GM18951 (cell line): ENCODE data around the gene AGRN.
"Not testable (repeated sequence)": the region's sequence is repeated elsewhere in the genome, so short reads cannot be mapped to it uniquely, and the experiment has no call there.

Source experiments
- POLR2A ChIP-seq: IDR thresholded peaks from 4 replicates; pipeline ENCODE4 v1.6.1; 2011; ENCODE audit warnings: mild to moderate bottlenecking; ENCODE audit not compliant: insufficient read length, insufficient read depth; ENCODE audit errors: extremely low read depth
- in situ Hi-C: fragments of 300-500 bp; cut with MboI; formaldehyde crosslinking; loops from one replicate; pipeline ENCODE4 v1.12.0; 2022; ENCODE audit warnings: low sequenced_read_pairs, mixed read lengths, inconsistent platforms; ENCODE audit not compliant: unreplicated experiment

The AGRN gene

DNA sequence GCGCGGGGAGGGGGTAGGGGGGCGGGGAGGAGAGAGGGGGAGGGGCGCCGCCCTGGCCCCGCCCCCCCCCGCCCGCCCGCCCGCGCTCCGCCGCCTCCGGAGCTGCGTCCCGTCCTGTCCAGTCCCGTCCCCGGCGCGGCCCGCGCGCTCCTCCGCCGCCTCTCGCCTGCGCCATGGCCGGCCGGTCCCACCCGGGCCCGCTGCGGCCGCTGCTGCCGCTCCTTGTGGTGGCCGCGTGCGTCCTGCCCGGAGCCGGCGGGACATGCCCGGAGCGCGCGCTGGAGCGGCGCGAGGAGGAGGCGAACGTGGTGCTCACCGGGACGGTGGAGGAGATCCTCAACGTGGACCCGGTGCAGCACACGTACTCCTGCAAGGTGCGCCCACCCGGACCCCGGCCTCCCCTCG, at the start of gene AGRN:
Gene AGRN (plus strand): TSS at position 121 of the 405 bp plus-strand sequence. CDS start 53 bp downstream, at position 174.
- TF ChIP-seq POLR2A: peak; percentile 61

DNA sequence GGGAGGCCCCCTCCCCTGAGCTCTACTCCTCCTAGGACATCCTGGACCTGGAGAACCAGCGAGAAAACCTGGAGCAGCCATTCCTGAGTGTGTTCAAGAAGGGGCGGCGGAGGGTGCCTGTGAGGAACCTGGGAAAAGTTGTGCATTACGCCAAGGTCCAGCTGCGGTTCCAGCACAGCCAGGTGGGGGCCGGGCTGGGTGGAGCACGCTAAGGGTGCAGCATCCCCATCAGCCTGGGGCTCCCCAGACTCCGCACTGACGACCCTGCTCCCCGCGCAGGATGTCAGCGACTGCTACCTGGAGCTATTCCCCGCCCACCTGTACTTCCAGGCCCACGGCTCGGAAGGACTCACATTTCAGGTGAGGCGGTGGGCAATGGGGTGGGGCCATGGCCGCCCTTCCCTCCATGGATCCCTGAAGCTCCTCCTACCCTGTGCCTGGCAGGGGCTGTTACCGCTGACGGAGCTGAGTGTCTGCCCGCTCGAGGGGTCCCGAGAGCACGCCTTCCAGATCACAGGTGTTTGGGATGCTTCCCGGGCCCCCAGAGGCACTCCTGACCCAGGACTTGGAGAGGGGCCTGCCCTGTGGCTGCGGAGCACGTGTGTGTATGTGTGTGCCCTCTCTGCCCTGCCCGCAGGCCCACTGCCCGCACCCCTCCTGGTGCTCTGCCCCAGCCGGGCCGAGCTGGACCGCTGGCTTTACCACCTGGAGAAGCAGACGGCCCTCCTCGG, 49.5 kb upstream of the AGRN start:
- TF ChIP-seq POLR2A: no peak
- in situ Hi-C loops: loop anchor here (5.0 kb wide), 1 partner anchor 37 kb away; no protein-coding TSS in a partner anchor

More for the DNA sequence above, at the start of gene AGRN:
- in situ Hi-C loops: no loop called here

DNA sequence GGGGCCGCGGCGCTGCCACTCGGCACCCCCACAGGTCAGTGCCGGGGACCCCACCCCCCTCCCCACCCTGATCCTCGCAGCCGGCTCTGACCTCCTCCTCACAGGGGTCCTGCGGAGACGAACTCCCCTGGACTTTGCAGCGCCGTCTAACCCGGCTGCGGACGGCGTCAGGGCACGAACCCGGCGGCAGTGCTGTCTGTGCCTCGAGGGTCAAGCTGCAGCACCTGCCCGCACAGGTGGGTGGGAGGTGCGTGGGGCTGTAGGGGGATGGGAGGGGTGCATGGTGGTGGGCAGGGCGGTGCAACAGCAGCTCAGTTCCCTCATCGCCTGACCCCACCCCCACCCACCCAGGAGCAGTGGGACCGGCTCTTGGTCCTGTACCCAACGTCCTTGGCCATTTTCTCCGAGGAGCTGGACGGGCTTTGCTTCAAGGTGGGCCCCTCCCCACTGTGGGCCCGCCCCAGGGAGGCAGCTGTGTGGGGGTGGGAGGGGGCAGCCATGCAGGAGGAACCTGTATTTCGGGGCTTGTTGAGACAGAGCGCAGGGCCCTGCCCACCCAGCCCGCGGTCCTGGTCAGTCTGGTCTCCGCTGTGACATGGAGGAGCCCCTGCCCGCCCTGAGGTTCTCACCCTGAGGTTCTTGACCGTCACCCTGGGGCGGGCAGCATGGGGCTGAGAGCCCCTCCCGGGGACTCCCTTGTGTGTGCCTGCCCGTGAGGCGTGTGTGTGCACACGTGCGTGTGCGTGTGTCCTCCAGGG, 48.8 kb upstream of the AGRN start:
- in situ Hi-C loops: loop anchor here (5.0 kb wide), 1 partner anchor 36 kb away; no protein-coding TSS in a partner anchor
- TF ChIP-seq POLR2A: no peak

DNA sequence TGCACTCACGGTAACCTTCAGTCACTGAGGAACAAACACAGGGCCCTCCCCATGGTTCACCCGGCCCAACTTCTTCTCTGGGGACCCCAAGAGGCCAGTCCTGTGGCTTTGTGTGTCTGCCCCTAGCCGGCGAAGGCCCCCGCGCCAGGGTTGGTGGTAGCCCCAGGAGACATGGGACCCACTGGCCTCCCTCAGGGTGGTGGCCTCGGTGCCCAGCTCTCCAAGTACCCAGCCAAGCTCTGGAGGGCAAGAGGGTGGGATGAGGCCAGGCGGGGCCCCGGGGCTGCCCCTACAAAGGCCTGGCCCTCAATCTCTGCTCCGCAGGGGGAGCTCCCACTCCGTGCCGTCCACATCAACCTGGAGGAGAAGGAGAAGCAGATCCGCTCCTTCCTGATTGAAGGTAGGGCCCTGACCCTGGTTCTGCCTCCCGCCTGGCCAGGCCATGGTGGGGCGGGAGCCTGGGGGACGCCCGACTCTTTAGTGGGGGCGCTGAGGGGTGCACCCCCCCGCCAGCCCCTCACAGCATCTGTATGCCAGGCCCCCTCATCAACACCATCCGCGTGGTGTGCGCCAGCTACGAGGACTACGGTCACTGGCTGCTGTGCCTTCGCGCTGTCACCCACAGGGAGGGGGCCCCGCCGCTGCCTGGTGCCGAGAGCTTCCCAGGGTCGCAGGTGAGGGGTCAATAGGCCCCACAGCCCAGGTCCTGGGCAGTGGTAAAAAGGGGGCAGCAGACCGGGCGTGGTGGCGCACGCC, 48.0 kb upstream of the AGRN start:
- in situ Hi-C loops: loop anchor here (5.0 kb wide), 1 partner anchor 35 kb away; no protein-coding TSS in a partner anchor
- TF ChIP-seq POLR2A: no peak

DNA sequence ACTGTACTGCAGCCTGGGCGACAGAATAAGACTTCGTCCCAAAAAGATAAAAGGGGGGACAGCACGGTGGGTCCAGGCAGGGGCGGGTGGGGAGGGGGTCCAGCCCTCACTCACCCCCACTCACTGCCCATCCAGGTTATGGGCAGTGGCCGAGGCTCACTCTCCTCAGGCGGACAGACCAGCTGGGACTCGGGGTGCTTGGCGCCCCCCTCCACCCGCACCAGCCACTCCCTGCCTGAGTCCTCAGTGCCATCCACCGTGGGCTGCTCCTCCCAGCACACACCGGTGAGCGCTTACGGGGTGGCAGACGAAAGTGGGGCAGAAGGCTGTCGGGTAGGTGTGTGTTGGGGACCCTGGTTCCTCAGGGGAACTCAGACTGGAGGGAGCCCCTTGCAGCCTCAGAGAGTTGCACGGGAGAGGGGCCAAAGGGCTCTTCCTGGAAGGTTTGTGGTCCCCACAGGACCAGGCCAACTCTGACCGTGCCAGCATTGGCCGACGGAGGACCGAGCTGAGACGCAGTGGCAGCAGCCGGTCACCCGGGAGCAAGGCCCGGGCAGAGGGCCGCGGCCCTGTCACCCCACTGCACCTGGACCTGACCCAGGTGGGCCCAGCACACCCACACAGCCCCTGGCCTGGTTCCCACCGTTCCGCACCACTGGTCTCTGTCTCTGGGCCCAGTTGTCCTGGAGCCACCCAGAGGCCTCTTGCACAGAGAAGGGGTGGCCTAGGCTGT, 47.0 kb upstream of the AGRN start:
- in situ Hi-C loops: loop anchor here (5.0 kb wide), 1 partner anchor 34 kb away; no protein-coding TSS in a partner anchor

DNA sequence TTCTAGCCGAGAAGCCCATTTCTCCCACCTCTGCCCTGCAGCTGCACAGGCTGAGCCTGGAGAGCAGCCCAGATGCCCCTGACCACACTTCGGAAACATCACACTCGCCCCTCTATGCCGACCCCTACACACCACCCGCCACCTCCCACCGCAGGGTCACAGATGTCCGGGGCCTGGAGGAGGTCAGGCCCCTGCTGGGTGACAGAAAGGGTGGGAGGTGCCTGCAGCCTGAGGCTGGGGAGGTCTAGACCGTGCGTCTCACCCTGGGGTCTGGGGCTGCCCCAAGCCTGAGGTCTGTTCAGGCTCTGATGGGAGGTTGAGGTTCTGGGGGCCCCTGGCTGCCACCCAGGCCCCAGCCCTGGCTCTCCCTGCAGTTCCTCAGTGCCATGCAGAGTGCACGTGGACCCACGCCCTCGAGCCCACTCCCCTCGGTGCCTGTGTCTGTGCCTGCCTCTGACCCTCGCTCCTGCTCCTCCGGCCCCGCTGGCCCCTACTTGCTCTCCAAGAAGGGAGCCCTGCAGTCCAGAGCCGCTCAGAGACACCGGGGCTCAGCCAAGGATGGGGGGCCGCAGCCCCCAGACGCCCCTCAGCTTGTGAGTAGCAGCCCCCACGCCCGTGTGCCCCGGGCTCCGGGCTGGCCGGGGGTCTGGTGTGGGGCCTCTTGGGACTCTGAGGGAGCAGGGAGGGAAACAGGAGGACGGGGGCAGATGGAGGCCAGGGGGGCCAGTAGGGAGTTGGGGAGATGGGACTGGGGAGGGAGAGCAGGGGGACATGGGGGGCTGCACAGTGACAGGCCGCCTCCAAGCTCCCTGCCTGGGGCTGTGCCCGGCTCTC, 46.2 kb upstream of the AGRN start:
- in situ Hi-C loops: loop anchor here (5.0 kb wide), 1 partner anchor 34 kb away; no protein-coding TSS in a partner anchor

More for the DNA sequence above, 47.0 kb upstream of the AGRN start:
- TF ChIP-seq POLR2A: no peak

DNA sequence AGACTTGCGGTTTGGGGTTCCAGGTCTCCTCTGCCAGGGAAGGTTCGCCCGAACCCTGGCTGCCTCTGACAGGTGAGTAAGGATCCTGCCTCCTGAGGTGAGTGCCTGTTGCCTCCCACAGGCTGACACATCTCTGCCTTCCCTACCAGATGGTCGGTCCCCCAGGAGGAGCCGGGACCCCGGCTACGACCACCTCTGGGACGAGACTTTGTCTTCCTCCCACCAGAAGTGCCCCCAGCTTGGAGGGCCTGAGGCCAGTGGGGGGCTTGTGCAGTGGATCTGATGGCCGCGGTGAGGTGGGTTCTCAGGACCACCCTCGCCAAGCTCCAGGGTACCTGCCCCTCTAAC, 45.7 kb upstream of the AGRN start:
- no peak for TF ChIP-seq POLR2A
- in situ Hi-C loops: loop anchor here (5.0 kb wide), 1 partner anchor 33 kb away; no protein-coding TSS in a partner anchor

More for the DNA sequence above, 46.2 kb upstream of the AGRN start:
- no peak for TF ChIP-seq POLR2A

DNA sequence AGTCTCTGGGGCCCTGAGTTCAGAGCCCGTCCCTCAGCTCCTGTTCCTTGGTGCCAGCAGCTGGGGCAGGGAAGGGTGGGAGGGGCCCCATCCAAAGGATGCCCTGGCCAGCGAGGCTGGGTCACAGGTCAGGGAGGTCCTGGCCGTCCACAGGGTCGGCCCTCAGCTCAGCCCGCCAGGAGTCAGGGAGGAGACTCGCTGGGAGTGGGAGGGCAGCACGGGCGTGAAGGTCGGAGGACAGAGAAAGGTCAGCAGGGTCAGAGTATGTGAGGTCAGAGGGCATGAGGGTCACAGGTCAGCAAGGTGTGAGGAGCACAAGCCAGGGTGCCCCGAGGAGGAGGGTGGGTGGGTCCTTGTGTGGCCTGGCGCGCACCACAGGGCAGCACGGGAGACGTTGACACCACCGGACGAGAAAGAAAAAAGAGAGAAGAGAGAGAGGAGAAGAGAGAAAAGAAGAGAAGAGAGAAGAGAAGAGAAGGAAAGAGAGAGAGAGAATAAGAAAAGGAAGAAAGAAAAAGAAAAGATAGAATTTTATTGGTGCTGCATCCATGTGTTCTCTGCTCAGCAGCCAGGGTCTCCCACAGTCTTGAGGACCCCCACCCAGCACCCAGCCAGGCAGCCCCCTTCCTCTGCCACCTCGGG, 45.1 kb upstream of the AGRN start:
- in situ Hi-C loops: loop anchor here (5.0 kb wide), 1 partner anchor 32 kb away; no protein-coding TSS in a partner anchor
- TF ChIP-seq POLR2A: no peak

DNA sequence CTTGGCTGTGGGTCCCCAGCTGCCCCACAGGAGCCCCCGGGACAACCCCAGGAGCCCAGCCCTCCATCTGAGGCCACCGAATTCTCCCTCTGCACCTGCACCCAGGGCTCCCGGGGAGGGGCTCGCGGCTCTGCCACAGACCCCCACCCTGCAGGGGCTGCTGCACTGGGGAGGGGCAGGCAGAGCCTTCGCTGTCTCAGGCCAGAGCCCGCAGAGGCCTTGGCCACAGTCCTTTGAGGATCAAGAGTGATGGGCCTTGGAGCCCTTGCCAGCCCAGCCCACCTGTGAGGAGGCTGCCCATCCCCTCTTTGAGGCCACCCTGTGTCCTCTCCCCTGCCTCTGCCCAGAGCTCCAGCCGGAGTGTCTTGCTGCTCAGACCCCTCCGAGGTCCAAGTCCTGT, 44.6 kb upstream of the AGRN start:
- in situ Hi-C loops: no loop called here
- no peak for TF ChIP-seq POLR2A

DNA sequence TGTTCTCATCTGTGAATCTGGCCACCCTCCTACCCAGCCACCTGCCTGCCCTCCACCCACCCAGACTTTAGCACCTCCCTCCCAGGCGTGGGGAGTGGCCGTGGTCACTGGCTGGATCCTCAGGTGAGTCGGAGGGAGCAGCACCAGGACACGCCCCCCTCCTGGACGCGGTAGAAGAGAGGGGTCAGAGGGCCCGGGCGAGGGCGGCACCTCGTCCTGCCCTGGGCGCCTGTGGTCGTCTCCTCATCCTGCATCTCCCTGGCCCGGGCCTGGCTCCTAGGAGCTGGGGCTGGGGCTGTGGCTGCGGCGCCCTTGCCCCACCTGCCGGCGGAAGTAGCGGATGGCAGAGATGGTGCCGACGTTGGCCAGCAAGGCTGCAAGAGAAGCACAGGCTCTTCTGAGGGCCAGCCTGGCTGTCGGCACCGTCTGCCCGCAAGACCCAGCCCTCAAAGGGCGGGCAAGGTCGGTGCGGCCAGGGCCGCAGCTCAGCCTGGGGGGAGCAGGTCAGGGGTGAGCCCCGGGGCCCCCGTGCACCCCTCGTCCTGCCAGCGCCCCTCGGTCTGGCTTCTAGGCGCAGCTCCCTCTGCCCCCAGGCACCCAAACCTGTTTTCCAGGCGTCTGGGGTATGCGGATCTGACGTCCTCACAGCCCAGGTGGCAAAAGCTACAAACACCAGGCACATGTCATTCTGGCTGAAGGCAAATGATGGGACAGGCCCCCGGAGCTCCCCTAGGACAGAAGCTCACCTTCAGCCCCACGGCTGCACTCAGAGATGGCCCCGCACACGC, 43.8 kb upstream of the AGRN start:
- no peak for TF ChIP-seq POLR2A
- in situ Hi-C loops: no loop called here

DNA sequence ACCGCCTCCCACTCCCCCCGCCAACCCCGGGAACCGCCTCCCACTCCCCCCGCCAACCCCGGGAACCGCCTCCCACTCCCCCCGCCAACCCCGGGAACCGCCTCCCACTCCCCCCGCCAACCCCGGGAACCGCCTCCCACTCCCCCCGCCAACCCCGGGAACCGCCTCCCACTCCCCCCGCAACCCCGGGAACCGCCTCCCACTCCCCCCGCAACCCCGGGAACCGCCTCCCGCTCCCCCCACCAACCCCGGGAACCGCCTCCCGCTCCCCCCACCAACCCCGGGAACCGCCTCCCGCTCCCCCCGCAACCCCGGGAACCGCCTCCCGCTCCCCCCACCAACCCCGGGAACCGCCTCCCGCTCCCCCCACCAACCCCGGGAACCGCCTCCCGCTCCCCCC, 43.1 kb upstream of the AGRN start:
- in situ Hi-C loops: not testable (repeated sequence)
